Endothelial cell of umbilical vein (primary cell): Measurements from ENCODE around the gene PLCH1. TPM values are rescaled to one million over a fixed set of nuclear protein-coding genes. Genes with fewer than 3 reads are reported as not detected.

ENCODE experiments used
- BruUV-seq: library from RNA; stranded (reverse); fragments of 400-500 nt; replicated peaks from 2 replicates; lab custom pipeline; 2021; lab: Mats Ljungman, UMichigan
- CTCF ChIA-PET: fragments of 300-600, 350-600 bp; sonication (Branson Sonifier 250); formaldehyde crosslinking; loops from one replicate; lab custom pipeline; 2021; ENCODE audit warnings: antibody characterized with exemption, inconsistent platforms; lab: Charles Lee
- POLR2A ChIA-PET: fragments of 300-600, 350-600 bp; sonication (Branson Sonifier 250); formaldehyde crosslinking; loops from one replicate; lab custom pipeline; 2021; ENCODE audit warnings: antibody characterized with exemption, inconsistent platforms; lab: Charles Lee
- DNase-seq: peaks from one replicate; pipeline ENCODE4 v3.0.0-alpha.2; 2011; ENCODE audit warnings: low read depth, low spot score
- FAIRE-seq: peaks from 2 replicates; lab custom pipeline; 2011; peaks lifted over from hg19 to GRCh38; lab: Jason Lieb, UNC
- H2AFZ ChIP-seq: 2 replicates; pipeline ENCODE4 v1.6.0; 2012; ENCODE audit warnings: low read depth, low read length, control low read depth, inconsistent platforms
- H3K27ac ChIP-seq: 2 replicates; pipeline ENCODE4 v1.5.1; 2011; ENCODE audit warnings: low read depth, mild to moderate bottlenecking, control low read depth, low read length, moderate library complexity; ENCODE audit not compliant: insufficient read depth
- H3K27me3 ChIP-seq, 2 experiments: 2 replicates each; pipeline versions ENCODE4 v1.6.0 to v1.6.1; 2011; ENCODE audit warnings: low read length in 2 of 2, mixed read lengths in 1 of 2; ENCODE audit not compliant: control insufficient read depth in 2 of 2, insufficient read depth in 2 of 2
- H3K36me3 ChIP-seq, 2 experiments: 2 replicates in 1 of 2; 3 replicates in 1 of 2; pipeline ENCODE4 v1.5.1; 2011; ENCODE audit warnings: low read length in 2 of 2, mild to moderate bottlenecking in 1 of 2, moderate library complexity in 1 of 2; ENCODE audit not compliant: control insufficient read depth in 2 of 2, insufficient read depth in 2 of 2; ENCODE audit errors: extremely low read depth in 1 of 2
- H3K4me1 ChIP-seq: 3 replicates; pipeline ENCODE4 v1.5.1; 2011; ENCODE audit warnings: mild to moderate bottlenecking, low read length; ENCODE audit not compliant: control insufficient read depth, insufficient read depth; ENCODE audit errors: extremely low read depth
- H3K4me2 ChIP-seq: 2 replicates; pipeline ENCODE4 v1.6.1; 2011; ENCODE audit warnings: low read length, control low read depth, mixed read lengths; ENCODE audit not compliant: insufficient read depth
- H3K4me3 ChIP-seq, 3 experiments: fragments of 200-600 bp in 1 of 3; sonication (generic), shearing (Covaris generic) in 1 of 3; replicated peaks in 1 of 3; 2 replicates each; pipeline ENCODE4 v1.5.1; 2011 to 2016; ENCODE audit warnings: control low read depth in 3 of 3, low read length in 3 of 3, mild to moderate bottlenecking in 2 of 3, inconsistent platforms in 1 of 3, low read depth in 1 of 3, moderate library complexity in 1 of 3; ENCODE audit not compliant: insufficient read depth in 1 of 3
- H3K79me2 ChIP-seq: 2 replicates; pipeline ENCODE4 v1.6.0; 2012; ENCODE audit warnings: low read length, inconsistent platforms; ENCODE audit not compliant: control insufficient read depth, insufficient read depth
- H3K9ac ChIP-seq: replicated peaks from 2 replicates; pipeline ENCODE3; 2011; ENCODE audit warnings: low read length, control low read depth; ENCODE audit not compliant: insufficient read depth; ENCODE audit errors: extremely low read depth
- H3K9me1 ChIP-seq: replicated peaks from 3 replicates; pipeline ENCODE4 v1.6.0; 2011; ENCODE audit warnings: mild to moderate bottlenecking, low read length; ENCODE audit not compliant: control insufficient read depth, insufficient read depth; ENCODE audit errors: extremely low read depth
- H3K9me3 ChIP-seq: replicated peaks from 2 replicates; pipeline ENCODE4 v1.5.1; 2012; ENCODE audit warnings: low read length, inconsistent platforms; ENCODE audit not compliant: control insufficient read depth, insufficient read depth
- H4K20me1 ChIP-seq: replicated peaks from 2 replicates; pipeline ENCODE3; 2011; ENCODE audit warnings: mild to moderate bottlenecking, low read length; ENCODE audit not compliant: control insufficient read depth, insufficient read depth; ENCODE audit errors: extremely low read depth
- EZH2 ChIP-seq: IDR thresholded peaks from 2 replicates; pipeline ENCODE4 v1.6.1; 2012; ENCODE audit warnings: borderline replicate concordance, low read depth, mild to moderate bottlenecking, moderate library complexity, low read length, inconsistent platforms; ENCODE audit not compliant: severe bottlenecking
- FOS ChIP-seq: IDR thresholded peaks from 2 replicates; pipeline ENCODE4 v1.6.1; 2011; ENCODE audit warnings: mild to moderate bottlenecking, low read length, moderate library complexity, borderline replicate concordance; ENCODE audit not compliant: insufficient read depth
- GATA2 ChIP-seq: IDR thresholded peaks from 2 replicates; pipeline ENCODE4 v1.7.0; 2011; ENCODE audit warnings: low read depth, mild to moderate bottlenecking, moderate library complexity, mixed read lengths, low read length; ENCODE audit not compliant: insufficient read length, insufficient read depth
- JUN ChIP-seq: IDR thresholded peaks from 2 replicates; pipeline ENCODE4 v1.6.1; 2011; ENCODE audit warnings: borderline replicate concordance, low read depth; ENCODE audit not compliant: insufficient read length, insufficient read depth
- MYC ChIP-seq: IDR thresholded peaks from one replicate; pipeline ENCODE4 v1.6.1; 2011; ENCODE audit warnings: mild to moderate bottlenecking, low read depth, low read length
- POLR2A ChIP-seq: IDR thresholded peaks from 2 replicates; pipeline ENCODE4 v1.6.1; 2012; ENCODE audit warnings: low read depth, mild to moderate bottlenecking, control low read depth, low read length
- POLR2AphosphoS5 ChIP-seq: IDR thresholded peaks from 2 replicates; pipeline ENCODE4 v1.6.1; 2012; ENCODE audit warnings: low read depth, mild to moderate bottlenecking, control low read depth, low read length, moderate library complexity; ENCODE audit not compliant: insufficient read depth
- dilution Hi-C: fragments of 300-500 bp; cut with MboI; formaldehyde crosslinking; loops from one replicate; pipeline ENCODE4 v1.15.0; 2019; ENCODE audit warnings: low sequenced_read_pairs; ENCODE audit not compliant: extremely low pct_ligation_motif_present
- intact Hi-C: fragments of 100-400 bp; cut with micrococcal nuclease; formaldehyde crosslinking; loops from one replicate; pipeline ENCODE4 v1.10.0; 2022
- polyA plus RNA-seq, 4 experiments: library from polyadenylated mRNA; depleted of rRNA in 3 of 4; stranded (reverse) in 3 of 4; unstranded in 1 of 4; fragments of >200 nt; gene quantifications; 2 replicates each; pipeline versions ENCODE4 v1.2.1 to v1.2.3, GENCODE V29; 2011 to 2012; ENCODE audit warnings: missing spikeins in 1 of 4
- total RNA-seq: library from RNA; stranded (reverse); gene quantifications from 2 replicates; pipeline ENCODE4 v1.2.3, GENCODE V29; 2021
- TF ChIP-seq, protein P1 (sequence below), 2 donors: IDR thresholded peaks; 1 replicate in 1 of 2; 2 replicates in 1 of 2; pipeline ENCODE4 v1.5.1; 2011; ENCODE audit warnings: low read length in 2 of 2, mild to moderate bottlenecking in 2 of 2, moderate library complexity in 2 of 2, control low read depth in 1 of 2, inconsistent platforms in 1 of 2, low read depth in 1 of 2; ENCODE audit not compliant: insufficient read depth in 1 of 2; ENCODE audit errors: extremely low read depth in 1 of 2
- TF ChIP-seq, protein P2 (sequence below): IDR thresholded peaks from 2 replicates; pipeline ENCODE4 v1.6.1; 2011; ENCODE audit not compliant: insufficient read depth, insufficient read length

PLCH1 gene
- total and polyA plus RNA-seq, 2 donors (not counting 3 experiments of a cell fraction or from before 2014, with no cell fraction given) = 0.03 TPM; not detected in 1

DNA sequence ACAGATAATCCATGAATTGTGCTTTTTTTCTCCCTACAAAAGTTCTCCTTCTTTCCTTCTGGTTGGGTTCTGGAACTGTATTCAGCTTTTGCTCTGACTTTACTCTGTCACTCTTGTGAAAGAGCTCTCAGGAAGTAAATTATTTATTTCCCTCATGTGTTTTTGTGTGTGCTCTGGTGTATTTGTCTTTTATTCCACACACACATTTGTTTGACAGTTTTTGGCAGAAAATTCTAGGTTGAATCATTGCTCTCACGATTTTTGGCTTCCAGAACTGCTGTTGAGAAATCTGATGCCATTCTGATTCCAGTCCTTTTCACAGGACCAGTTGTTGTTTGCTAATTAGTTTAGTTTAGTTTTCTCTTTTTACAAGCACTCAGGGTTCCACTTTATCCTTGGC is 172.8 kb downstream of the PLCH1 start:
- BruUV-seq = no TSS peak
- Histone ChIP-seq H3K4me1 (no peaks in the 10 kb centered on the region), H2AFZ (no peak overlapping the region), H3K79me2 (no peaks in the 10 kb centered on the region), H3K4me3 (no peak overlapping the region), H3K27ac (no peak overlapping the region), H3K36me3 (no peaks in the 10 kb centered on the region), H3K9me1 (no peaks in the 10 kb centered on the region), H3K9ac (no peak overlapping the region), H3K9me3 (no peaks in the 10 kb centered on the region), H4K20me1 (no peaks in the 10 kb centered on the region), H3K4me2 (no peak overlapping the region), H3K27me3 (no peaks in the 10 kb centered on the region)
- ChIA-PET POLR2A (no interaction called here), CTCF (no interaction called here)
- DNase-seq (no peak), FAIRE-seq (no peak)
- dilution Hi-C loops (no loop called here), intact Hi-C loops (no loop called here)
- TF ChIP-seq MYC = no peak

DNA sequence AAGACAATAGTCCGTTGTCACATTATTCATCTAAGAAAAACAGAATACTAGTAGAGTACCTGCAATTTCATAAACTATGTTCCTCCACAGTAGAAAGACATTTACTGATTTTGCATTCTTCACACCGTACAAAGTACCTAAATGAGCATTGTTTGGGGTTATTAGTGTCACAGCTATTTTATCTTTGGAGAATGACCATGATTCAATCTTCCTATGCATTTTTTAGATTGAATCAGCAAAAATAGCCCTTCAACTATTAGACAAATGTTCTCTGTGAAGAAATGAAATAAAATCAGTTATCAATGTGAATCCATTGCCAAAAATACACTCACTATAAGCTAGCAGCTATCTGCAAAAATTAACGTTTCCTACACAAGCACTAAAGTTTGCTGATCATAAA is 176.6 kb downstream of the PLCH1 start:
- Histone ChIP-seq H3K9ac (no peak overlapping the region), H3K27ac (no peak overlapping the region), H3K9me3 (no peaks in the 10 kb centered on the region), H3K4me1 (no peaks in the 10 kb centered on the region), H3K4me2 (no peak overlapping the region), H2AFZ (no peak overlapping the region), H3K9me1 (no peaks in the 10 kb centered on the region), H3K27me3 (no peaks in the 10 kb centered on the region), H3K4me3 (no peak overlapping the region), H3K36me3 (no peaks in the 10 kb centered on the region), H3K79me2 (no peaks in the 10 kb centered on the region), H4K20me1 (no peaks in the 10 kb centered on the region)
- CTCF ChIA-PET = interaction anchor here (0.6 to 1.7 kb wide), 2 partner anchors 8 to 769 kb away, joined by 4 read pairs; no protein-coding TSS in a partner anchor
- TF ChIP-seq EZH2 (no peak), FOS (no peak), MYC (no peak), POLR2AphosphoS5 (no peak), JUN (no peak), GATA2 (no peak), POLR2A (no peak)
- TF ChIP-seq, protein P1, sequence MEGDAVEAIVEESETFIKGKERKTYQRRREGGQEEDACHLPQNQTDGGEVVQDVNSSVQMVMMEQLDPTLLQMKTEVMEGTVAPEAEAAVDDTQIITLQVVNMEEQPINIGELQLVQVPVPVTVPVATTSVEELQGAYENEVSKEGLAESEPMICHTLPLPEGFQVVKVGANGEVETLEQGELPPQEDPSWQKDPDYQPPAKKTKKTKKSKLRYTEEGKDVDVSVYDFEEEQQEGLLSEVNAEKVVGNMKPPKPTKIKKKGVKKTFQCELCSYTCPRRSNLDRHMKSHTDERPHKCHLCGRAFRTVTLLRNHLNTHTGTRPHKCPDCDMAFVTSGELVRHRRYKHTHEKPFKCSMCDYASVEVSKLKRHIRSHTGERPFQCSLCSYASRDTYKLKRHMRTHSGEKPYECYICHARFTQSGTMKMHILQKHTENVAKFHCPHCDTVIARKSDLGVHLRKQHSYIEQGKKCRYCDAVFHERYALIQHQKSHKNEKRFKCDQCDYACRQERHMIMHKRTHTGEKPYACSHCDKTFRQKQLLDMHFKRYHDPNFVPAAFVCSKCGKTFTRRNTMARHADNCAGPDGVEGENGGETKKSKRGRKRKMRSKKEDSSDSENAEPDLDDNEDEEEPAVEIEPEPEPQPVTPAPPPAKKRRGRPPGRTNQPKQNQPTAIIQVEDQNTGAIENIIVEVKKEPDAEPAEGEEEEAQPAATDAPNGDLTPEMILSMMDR (IDR thresholded peaks at IDR 0.05; ENCODE audit: extremely low read depth in 1 of 2, insufficient read depth in 1 of 2, low read depth in 1 of 2, low read length in 2 of 2) = no peak
- TF ChIP-seq, protein P2, sequence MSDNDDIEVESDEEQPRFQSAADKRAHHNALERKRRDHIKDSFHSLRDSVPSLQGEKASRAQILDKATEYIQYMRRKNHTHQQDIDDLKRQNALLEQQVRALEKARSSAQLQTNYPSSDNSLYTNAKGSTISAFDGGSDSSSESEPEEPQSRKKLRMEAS = no peak
- DNase-seq (no peak), FAIRE-seq (no peak)
- dilution Hi-C loops (no loop called here), intact Hi-C loops (no loop called here)
- POLR2A ChIA-PET = no interaction called here
- no TSS peak for BruUV-seq
